ENCODE results near the gene DDB1.

GRCh38 chr11:61364012-61364675 lies 31.2 kb upstream of the DDB1 start:
- no peak for TF ChIP-seq POLR2A (IDR thresholded peaks at IDR 0.05)
- no peak for TF ChIP-seq CTCF (IDR thresholded peaks at IDR 0.05)

Measured in adrenal gland (tissue), 5 donors.